Measurements from ENCODE around the gene TBC1D16.
A peak's percentile ranks its signal among the peaks of the same experiment; 100 is the strongest.

The TBC1D16 gene

DNA sequence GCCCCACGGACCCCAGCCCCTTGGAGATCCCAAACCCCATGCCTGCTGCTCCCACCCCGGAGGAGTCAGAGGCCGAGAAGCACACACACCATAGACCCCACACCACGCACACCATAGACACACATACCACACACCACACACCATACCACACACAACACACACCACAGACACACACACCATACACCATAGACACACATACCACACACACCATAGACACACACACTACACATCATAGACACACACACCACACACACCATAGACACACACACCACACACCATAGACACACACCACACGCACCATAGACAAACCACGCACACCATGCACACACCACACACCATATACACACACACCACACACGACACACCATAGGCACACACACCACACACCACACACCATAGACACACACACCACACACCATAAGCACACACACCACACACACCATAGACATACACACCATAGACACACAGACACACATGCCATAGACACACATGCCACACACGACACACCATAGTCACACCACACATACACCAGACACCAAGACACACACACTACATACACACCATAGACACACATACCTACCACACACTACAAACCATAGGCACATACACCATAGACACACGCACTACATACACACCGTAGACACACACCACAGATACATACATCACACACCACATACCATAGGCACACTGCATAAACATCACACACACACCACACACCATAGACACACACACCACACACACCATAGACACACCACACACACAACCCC is 11.3 kb downstream of the TBC1D16 start:
- no peak for DNase-seq

DNA sequence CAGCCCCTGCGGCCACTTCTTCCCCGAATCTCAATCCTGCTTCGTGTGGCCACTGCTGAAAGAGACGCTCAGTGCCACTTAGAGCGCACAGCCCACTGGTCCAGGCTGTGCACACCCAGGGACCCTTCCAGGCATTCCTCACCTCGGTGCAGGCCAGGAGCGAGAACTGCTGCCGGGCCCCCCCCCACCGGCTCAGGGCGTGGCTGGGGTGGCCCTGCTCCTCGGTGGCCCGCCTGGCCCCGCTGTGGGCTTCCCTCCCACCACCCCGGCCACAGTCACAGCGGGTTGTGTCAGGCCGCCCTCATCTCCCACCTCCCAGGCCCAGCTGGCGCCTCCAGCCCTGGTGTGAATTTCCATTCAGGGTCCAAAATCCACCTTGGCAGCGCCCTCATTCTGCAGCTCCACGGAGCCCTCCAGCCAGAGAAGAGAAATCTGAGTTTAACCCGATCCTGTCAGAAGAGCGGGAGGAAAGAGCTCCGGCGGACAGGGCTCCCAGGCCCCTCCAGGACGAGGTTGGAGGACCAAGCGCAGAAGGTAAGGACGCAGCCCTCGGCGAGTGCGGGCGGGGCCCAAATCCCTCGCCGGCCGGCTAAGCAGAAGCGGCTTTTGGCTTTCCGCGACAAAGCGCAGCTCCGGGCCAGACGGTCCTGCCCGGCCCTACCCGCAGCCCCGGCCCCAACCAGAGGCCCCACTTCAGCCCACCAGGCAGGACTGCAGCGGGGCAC is 12.0 kb downstream of the TBC1D16 start:
- DNase-seq: no peak

DNA sequence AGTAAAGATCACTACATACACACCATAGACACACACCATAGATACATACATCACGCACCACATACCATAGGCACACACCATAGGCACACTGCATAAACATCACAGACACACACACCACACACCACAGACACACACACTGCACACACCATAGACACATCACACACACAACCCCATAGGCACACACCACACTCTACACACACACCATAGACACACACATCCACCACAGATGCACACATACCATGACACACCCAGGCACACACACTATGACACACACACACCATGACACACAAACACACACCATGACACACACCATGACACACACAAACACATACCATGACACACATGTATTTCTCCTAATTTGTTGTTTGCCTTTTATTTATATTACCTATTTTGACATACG is 14.1 kb downstream of the TBC1D16 start:
- DNase-seq: no peak

DNA sequence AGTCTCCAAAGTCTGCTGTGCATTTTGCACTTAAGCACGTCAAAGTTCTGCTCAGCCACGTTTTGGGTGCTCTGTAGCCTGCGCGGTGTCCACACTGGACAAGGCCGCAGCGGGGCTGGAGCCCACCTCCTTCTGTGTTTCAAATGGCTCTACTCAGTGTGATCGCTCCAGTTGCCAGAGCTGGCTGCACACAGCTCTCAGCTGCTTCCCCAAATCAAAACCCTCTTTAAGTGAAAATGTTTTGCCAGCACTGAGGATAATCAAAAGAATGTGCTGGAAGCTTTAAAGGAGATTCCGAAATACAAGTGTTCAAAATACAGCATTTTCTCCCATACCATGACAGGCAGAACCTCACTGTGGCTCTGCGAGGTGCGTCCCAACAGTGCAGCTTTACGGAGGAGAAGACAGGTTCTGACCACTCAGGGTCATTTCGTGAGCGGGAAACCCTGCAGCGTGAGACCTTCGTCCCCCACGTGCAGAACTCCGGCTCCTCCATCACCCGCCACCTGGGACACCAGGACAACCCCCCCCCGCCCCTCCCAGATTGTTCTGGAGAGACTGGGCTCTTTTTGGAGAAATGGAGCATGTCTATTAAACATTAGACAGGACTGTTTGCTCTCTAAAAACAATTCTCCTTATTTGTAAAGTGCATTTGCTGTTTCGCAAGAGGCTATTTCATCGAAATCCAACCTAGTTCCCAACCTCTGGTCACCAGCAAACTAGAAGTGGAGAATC is 16.6 kb downstream of the TBC1D16 start:
- DNase-seq: no peak

DNA sequence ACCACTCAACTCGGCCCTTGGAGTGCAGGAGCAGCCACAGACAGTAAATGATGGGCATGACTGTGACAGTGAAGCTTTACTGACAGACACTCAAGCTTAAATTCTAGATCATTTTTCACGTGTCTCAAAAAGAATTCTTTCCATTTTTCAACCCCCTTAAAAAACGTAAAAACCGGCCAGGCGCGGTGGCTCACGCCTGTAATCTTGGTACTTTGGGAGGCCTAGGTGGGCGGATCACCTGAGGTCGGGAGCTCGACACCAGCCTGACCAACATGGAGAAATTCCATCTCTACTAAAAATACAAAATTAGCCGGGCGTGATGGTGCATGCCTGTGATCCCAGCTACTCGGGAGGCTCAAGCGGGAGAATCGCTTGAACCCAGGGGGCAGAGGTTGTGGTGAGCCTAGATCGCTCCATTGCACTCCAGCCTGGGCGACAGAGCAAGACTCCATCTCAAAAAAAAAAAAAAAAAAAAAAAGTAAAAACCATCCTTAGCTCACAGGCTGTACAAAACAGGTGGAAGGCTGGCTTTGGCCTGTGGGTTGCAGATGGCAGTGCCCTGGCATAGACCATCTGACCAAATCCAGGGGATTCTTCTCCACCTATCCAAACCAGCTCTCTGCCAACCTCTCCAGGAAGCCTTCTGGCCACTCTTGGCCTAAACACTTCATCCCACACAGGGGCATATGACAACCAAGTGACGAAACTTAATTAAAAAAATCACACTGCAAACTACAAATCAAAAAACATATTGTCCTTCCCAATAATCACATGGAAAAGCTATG is 18.3 kb downstream of the TBC1D16 start:
- no peak for DNase-seq

DNA sequence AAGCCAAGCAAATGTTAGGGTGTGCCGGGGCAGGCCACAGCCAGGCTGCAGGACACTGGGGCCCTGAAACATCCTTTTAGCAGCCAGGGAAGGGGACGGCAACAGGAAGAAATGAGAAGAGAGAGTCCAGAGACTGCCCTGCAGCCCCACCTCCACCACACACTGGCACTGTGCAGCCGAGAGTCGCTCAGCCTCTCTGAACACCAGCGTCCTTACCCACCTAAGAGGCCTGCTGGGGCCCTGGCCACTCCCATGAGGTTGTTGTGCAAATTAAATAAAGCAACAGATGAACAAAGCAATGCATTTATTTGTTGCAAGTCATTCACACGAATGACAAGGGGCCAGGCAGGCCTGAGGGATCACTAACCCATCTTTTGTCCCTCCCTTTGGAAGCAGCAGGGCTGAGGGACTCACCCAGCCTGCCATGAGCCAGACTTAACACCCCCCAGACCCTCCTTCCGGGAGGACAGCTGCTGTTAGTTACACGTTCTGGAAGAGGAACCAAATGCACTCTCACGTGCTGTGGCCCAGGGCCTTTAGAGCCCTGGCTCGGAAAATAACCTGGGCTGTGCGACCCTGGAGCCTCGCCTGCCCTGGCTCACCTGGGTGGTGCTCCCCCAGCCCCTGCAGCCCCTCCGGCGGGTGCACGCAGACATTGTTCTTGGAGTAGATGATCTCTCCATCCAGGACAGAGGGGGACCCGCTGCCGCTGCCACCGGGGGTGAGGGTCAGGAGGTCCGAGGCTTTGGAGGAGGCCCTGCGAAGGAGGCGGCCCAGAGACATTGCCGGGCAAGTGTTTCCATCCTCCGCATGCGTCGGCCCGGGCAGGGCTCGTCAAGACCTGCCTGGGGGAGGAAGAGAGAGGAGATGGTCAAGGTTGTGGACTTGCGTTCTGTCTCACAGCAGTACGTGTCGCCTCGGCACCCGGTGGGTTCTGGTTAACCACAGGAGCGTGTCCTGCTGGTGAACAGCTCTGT is 22.6 kb downstream of the TBC1D16 start:
- DNase-seq: no peak

DNA sequence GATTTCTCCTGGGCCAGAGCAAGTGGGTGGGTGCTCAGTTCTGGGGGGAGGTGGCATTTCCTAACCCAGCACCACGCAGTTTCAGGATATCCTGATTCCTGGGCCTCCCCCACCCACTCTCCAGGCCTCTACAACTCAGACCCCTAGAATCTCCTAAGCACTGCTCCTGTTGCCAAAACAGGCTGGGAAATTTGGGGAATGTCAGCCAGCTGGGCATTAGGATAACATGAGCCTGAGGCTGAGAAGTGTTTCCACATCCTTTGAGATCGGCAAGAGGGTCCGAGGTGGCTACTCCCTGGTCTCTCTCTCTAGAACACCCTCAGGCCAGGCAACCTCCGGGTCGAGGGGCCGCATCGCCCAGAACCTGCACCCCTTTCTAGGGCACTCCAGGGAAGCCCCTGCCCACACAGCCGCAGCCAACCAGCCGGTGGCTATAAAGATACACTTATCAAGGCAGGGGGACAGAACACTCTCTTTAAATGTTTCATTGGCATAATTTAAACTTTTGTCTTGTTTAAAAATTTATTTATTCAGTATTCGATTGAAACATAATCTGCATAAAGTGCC is 23.6 kb downstream of the TBC1D16 start:
- DNase-seq: no peak

DNA sequence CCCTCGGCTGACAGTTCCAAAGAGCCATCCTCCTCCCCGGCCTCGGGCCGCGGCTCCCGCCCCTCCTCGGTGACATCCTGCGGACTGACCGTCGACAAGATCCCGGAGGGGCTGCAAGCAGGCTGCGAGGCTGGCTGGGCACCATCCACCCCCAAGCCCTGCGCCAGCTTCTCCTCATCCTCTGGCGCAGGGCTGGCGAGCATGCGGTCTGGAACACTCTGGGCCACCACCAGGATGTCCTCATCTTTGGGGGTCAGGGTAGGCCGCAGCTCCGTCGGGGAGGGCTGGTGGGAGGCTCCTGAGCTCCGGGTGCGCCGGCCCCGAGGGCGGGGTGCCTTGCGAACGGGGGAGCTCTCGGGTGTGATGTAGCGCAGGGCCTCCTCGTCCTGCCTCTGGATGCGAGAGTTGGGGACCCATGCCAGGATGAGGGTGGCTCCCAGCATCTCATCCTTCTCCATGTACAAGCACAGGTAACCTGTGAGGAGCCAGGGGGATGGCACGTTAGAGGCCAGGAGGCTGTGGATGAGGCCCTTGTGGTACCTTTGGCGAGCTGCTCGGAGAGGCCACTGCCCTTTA is 25.3 kb downstream of the TBC1D16 start:
- no peak for DNase-seq

DNA sequence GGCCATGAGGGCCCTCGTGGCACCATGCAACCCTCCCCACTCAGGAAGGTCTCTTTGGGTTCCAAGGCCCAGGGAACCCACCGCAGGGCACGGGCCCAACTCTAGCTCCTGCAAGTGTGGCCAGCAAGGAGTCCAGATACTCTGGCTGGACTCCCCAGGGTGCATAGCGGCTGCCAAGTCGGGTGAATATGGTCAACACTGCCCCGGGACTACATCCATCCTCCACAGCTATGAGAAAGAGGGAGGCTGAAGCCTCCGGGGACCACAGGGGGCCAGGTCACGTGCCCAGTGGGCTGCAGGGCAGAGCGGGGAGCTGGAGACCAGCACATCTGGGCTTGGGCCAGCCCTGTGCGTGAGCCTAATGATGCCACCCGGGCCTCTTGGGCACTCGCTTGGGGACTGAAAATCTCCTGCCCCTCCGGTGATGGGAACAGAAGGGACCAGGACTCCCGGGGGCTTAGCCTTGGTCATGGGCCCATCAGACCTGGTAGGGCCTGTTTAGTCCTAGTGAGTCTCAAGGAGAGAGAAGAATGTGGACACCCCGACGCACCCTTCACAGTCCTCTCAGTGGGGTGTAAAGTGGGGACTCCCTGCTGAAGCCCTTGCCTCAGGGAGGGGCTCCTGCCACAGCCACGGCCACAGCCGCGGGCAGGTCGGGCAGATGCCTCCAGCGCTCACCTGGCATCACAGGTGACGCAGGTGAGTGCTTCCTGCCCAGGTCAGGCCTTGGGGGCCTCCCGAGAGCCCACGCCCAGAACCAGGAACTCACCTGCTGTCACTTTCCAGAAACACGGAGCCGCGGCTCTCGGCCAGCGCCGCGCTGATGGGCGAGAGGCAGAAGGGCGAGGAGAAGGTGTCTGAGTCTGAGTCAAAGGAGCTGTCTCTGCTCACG is 26.0 kb downstream of the TBC1D16 start:
- DNase-seq: no peak

DNA sequence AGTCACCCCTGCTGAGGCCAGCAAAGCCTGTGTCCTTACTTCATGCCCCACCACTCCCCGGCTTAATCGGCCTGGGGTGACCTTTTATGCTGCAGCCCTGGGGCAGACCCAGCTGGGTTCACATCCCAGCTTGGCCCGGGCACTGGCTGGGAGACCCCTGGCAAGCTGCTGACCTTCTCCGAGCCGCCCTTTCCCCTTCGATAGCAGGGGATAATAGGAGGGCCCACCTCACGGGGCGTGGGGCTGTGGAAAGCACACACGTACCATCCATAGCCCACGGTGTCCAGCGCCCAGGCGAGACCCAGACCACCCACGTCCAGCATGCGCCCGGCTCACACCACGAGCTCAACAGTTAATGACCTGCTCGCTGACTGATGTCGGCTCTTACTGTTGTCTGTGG is 26.8 kb downstream of the TBC1D16 start:
- DNase-seq: no peak

DNA sequence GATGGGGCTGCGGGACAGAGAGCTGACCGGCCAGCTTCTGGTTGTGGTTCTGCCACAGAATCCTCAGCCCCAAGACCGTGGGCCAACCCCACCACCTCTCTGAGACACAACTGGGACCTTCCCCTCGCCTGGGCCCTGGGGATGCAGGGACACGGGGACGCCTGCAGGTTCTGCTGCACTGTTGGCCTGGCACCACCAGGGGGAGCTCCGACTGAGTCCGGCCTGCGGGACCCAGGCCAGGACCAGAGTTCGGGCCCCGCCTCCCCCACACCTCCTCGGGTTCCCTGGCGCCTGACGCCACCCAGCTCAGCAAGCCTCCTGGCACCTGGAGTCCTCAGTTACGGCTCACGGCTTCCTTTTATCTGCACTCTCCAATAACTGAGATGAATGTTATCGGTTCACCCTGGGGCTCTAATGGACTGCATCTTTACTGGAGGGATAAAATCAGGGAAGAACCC is 27.3 kb downstream of the TBC1D16 start:
- DNase-seq: peak; percentile 79

DNA sequence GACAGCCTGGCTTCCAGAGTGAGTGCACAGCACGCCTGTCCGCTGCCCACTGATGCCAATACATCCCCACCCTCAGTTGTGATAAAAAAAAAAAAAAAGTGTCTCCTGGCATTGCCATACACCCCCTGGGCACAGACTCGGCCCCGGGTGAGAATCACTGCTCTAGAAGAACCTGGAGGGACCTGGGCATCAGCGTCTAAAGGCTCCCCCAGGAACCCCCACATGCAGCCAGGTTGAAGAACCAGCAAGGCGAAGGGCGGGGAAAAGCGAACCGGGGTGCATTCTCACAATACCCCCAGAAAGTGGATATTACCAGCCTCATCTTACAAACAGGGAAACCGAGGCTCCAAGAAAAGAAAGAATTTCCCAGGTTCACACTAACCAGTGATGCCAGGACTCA is 27.7 kb downstream of the TBC1D16 start:
- no peak for DNase-seq

DNA sequence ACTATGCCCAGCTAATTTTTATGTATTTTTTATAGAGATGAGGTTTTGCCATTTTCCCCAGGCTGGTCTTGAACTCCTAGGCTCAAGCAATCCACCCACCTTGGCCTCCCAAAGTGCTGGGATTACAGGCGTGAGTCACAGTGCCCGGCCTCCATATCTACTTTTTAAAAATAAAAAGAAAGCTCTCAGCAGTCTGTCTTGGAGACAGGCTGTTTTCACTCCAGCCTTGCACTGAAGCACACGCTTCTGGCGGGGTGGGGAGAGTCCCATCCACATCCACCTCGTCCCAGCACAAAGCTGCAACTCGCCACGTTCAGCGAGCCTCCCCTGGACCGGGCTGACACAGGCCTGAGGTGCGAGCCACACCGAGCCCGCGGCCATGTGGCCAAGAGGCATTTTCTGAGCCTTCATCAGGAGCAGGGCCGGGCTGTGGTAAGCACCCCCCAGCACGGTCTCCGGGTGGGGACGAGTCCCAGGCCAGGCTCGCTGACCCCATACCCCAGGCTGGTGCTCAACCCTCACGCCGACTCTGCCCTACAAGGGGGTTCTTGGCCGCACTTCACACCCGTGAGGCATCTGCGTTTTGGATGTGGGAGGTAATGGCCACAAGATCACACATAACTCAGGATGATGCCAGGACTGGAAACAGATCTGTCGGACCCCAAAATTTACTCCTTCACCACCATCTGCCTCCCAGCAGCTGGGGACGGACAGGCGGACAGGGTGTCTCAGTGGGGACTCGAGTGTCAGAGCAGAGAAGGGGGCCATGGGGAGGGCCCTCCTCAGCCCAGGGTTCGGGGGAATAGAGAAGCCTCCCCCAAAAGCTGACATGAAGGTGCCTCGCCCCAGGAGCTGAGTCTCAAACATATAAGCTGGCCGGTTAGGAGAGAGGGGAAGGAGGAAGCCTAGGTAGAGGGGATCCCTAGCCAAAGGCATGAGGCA is 28.6 kb downstream of the TBC1D16 start:
- DNase-seq: no peak

DNA sequence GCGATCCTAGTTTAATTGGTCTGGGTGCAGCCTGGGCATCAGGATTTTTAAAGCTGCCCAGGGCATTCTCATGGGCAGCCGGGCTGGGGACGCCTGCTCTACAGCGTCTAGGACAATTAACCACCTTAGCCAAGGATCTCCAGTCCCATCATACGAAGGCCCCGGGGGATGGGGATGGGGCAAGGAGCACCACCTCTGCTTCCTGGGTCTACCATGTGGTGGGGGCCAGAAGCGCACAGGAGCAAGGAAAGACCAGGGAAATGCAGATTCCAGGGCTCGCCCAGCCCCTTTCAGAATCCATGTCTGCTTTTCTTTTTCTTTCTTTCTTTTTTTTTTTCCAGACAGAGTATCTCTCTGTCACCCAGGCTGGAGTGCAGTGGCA is 29.3 kb downstream of the TBC1D16 start:
- no peak for DNase-seq

DNA sequence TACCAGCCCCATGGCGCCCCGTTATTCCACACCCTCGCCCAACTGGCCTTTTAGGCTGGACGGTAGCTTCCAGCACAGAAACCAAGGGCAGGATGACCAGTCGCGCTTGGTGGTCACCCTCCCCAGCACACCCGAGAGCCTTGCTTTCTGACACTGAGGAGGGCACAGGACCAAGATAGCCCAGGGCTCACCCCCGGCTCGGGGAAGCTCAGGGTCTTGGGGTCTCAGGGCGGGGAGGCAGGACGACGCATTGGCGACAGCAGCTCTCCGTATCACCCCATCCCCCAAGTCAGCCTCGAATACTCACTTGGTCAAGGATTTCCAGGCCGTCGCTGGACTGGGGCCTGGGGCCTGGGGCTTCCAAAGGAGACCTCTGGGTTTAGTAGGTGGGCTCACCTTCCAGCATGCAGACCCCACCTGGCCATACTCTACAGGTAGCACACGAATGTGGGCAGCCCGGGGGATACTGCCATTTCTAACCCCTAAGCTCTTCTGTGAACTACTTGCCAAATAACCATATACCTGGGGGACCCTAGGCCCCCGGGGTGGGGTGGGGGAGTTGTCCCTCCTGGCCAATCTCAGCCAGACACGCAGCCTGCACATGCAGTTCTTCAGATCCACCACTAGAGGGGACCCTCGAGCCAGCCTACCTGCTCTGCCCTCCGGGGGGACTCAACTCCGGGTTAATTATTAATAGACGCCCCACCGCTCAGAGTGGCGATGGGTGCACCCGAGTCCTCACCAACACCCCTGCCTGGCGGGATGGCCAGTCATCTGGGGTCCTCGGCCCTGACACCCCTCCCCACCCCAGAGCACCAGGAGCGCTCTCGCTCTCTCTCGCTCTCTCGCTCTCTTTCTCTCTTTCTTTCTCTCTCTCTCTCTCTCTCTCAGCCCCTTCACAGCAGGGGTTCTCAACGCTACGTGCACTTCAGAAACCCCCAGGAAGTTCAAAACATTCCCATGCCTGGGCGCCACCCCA is 30.0 kb downstream of the TBC1D16 start:
- peak; percentile 60 for DNase-seq

DNA sequence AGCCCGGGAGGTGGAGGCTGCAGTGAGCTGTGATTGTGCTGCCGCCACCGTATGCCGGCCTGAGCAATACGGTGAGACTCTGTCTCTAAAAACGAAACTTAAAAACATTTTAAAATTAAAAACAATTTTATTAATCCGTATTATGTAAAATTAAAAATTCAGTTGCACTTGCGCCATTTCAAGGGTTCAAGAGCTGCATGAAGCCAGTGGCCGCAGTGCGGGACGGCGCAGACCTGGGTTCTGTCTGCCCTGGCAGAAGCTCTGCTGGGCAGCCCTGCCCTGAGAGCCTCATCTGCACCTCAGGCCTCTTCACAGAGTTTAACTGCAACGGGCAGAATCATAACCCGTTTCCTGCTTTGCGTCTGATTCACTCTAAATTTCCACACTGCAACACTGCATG is 31.7 kb downstream of the TBC1D16 start:
- no peak for DNase-seq

DNA sequence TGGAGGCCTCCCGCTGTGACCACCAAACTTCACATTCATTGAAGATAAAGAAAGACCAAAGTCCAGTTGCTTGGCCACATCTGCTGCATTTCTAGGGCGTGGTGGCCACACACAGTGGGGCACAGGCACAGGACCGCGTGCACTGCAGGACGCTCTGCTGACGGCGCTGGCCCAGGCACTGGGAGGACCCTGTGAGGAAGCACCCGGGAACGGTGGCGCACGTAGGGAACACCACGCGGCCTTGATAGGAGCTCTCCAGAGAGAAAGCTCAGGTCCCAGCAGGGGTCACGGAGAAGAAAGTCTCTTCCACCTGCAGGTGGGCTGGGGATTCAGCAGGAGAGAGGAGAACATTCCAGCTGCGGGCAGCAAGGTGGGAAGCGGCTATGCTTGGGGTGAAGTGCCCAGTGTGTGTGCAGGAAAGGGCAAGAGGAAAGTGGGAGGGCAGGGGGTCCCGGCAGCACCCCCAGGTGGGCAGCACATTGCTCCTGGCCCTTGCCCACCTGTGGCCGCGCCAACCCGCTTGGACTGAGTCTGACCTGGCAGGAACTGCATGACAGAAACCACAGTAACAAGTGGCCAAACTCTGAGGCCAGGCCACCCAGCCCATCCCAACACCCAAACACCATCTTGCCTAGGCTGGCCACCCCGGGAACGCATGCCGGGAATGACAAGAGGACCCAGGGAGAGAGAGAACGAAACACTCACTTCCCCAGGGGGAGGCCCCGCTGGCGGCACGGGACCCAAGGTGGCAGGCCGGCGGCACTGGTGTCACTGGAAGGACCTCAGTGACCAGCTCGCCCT is 32.8 kb downstream of the TBC1D16 start:
- DNase-seq: no peak

All from suppressor macrophage treated with lipopolysaccharide for 4 hours (primary cell).